Measurements from ENCODE around the gene RFC2.
"Not testable (repeated sequence)": the region's sequence is repeated elsewhere in the genome, so short reads cannot be mapped to it uniquely, and the experiment has no call there.

RFC2 gene

DNA sequence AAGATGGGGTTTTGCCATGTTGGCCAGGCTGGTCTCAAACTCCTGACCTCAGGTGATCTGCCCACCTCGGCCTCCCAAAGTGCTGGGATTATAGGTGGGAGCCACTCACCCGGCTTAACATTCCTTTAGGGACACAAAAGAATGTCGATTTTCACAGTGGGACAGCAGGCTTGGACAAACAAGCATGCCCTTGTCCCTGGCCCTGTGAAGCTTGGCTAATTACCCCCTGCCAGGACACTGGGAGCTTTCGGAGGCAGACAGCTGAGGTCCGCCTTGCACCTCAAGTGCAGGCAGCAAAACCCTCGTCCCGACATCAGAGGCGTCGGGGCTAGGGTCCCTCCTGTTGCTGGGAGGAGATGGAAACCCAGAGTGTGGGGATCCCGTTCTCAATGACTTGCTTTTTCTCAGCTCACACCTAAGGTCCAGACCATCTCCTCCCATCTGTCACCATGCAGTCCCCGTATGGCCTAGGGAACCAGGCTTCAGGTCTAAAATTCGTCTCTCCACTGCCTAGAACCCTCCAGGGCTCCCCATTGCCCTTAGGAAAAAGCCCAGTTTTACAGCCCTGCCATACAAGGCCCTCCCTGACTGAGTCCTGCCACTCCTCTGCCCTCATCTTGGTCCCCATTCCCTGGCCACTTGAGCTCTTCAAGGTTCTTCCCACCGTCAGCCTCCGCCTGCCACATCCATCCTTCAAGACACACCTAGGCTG, 28.7 kb upstream of the RFC2 start:
- DNase-seq: no peak

DNA sequence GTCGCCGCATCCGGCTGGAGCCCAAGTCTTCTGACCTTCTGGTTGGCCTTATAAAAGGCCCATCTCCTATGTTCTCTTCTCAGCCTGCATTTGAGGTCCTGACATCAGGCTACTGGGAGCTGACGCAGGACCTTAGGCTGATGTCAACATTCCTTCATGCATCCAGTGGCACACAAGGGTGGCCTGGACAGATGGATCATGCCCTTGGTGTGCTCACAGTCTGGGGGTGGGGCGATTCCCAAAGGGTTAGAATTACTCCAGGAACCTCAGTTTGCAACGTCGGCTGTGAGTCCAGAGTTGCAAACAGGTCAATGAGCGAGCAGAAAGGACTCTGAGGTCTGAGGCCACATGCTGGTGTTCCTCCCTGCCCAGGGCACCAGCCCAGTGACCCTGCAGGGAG, 26.8 kb upstream of the RFC2 start:
- no peak for DNase-seq

DNA sequence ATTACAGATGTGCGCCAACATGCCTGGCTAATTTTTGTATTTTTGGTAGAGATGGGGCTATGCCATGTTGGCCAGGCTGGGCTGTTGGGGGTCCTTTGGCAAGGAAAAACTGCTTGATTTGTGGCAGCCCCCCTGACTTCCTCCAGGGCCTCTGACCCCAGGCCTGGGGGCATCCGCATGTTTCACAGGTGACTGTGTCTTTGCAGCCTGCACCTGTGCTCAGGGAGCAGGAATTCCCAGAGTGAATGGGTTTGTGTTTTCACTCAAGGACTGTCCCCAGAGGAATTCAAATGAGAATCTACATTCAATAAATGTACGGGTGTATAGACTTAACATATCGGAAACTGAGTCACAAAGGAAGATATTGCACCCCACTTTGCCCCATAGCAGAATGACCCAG, 23.4 kb upstream of the RFC2 start:
- DNase-seq: no peak

DNA sequence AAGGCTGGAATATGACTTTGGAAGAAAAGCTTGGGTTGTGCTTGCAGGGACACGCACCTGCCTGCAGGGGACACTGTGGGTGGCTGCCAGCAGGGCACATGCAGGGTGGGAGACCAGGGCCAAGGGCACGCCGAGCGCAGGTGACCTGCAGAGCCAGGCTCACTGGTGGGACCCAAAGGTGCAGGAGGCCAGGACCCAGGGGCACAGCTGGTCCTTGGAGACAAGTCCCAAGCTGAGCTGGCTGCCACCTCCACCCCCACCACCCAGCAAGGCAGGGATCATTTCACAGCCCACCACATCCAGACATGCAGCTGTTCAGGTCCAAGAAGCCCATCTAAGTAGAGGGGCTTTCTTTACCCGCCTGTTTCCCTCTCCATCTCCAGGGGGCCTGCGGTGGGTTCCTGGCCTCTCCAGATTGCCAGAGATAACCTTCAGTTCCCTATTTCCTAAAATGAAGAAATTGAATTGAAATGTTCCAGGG, 21.2 kb upstream of the RFC2 start:
- no peak for DNase-seq

GRCh38 chr7:74272305-74273038, 18.3 kb upstream of the RFC2 start:
- no peak for DNase-seq

- no peak for DNase-seq
These were observed 17.5 kb upstream of the RFC2 start for GRCh38 chr7:74271742-74272141.

DNA sequence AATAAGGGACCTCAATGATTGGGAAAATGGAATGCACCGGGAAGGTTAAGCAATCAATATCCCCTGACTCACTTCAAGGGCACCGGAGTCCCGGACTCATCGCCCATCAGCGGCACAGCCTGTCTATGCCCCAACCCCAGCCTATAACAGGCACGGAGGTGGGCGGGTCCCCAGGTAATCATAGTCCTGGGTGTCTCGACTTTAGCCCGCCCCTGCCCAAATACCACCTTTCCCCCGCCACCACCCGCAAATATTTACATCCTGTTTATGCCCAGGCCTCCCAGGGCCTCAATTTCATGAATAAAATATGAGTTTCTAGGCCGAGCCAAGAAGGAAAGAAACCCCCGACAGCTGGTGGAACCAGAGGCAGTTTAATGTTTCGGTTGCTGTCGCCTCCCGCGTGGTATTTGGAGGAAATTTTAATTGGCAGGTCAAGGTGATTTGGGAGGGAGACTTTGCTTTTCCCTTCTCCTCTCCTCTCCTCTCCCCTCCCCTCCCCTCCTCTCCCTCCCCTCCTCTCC, 15.6 kb upstream of the RFC2 start:
- peak; percentile 61 for DNase-seq

DNA sequence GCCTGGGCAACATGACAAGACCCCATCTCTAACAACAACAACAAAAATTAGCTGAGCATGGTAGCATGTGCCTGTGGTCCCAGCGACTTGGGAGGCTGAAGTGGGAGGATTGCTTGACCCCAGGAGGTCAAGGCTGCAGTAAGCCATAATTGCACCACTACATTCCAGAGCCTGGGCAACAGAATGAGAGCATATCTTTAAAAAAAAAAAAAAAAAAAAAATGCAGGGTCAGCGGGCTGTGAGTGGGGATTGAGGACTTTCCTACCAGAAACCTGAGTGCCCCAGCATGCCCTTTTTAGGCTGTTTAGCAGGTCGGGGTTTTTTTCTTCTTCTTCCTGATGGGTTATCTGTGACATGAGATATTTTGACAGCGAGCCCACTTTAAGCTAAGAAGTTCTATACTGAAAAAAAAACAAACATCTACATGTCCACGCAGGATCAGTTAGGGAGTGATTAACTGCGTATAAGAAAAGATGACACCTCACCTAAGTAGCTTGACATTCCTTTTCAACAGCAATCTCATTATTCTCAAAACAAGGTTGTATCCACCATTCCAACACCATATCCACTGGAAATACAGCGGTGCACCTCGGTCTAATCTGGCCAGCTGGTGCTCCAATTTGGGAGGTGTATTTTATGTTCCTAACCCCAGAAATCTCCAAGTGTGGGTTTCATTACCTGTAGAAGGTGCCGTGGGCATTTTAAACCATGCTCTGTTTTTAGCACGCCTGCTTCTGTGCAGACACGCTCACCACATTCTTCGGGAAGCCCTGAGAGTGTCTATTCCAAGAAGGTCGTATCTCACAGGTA, 13.8 kb upstream of the RFC2 start:
- DNase-seq: no peak

GRCh38 chr7:74266191-74266963, 12.2 kb upstream of the RFC2 start:
- DNase-seq: no peak

DNA sequence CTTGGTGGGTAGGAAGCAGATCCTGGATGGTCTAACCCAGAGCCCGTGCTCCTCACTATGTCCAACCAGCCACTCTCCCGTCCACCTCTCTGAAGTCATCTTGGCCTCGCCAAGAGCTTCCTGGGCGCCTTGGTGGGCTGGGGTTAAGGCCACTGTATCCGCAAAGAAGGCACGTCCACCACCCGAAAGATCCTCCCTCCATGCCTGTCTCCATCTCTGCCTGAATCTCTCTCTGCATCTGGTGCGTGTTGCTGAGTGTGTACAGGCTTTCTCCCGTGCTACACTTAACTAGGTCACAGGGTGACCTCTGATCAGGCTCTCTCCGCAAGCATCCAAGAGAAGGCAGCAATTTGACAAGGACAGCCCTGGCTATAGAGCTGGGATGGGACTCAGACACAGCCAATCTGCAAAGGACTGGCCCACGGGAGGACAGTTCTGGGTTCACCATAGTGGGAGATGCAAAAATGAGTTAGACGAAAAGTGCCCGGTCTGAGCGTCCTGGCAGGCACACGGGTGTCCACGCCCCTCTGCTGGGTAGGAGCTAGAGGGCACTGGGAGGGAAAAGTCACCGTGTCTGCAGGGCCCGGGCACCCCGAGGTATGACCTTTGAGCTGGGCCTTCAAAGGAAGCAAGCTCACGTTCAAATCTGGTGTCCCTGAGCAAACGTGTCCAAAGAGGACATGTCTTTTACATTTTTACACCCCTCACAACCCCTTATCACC, 9.4 kb upstream of the RFC2 start:
- no peak for DNase-seq

DNA sequence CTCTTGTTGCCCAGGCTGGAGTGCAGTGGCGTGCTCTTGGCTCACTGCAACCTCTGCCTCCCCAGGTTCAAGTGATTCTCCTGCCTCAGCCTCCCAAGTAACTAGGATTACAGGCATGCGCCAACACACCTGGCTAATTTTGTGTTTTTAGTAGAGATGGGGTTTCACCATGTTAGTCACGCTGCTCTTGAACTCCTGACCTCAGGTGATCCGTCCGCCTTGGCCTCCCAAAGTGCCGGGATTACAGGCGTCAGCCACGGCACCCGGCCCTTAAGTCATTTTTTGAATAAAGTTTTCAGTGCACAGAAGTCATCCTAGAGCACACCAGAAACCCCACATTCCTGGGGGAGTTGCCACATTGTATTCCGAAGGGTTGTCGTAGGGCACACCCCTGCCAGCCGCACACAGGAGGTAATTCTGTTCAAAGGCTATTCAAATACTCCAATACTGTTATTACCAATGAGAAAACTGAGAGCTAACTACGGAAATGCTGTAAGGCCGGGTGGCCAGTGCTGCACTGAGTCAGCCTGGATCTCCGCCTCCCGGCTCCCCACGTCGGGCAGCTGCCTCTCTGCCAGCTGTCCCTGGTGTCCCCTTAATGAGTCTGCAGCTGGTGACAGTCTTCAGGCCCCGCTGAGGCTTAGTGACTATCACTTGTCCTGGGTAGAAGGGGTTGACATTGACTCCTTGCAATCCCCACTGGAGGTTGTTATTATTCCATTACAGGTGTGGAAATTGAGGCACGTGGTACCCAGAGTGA, 8.6 kb upstream of the RFC2 start:
- DNase-seq: no peak

DNA sequence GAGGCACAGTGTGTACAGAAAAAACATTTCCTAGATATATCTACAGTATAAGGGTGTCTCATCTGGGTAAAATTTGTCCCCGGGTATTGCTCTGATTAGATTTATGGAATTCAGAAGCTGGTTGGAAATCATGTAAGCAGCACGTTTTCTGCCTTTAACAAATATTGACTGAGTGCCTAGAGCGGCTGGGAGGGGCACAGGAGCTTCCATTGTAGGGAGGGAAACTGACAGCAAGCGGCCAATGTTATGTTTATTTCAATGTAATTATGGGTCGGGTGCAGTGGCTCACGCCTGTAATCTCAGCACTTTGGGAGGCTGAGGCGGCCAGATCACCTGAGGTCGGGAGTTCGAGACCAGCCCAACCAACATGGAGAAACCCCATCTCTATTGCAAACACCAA, 4.4 kb upstream of the RFC2 start:
- DNase-seq: no peak

DNA sequence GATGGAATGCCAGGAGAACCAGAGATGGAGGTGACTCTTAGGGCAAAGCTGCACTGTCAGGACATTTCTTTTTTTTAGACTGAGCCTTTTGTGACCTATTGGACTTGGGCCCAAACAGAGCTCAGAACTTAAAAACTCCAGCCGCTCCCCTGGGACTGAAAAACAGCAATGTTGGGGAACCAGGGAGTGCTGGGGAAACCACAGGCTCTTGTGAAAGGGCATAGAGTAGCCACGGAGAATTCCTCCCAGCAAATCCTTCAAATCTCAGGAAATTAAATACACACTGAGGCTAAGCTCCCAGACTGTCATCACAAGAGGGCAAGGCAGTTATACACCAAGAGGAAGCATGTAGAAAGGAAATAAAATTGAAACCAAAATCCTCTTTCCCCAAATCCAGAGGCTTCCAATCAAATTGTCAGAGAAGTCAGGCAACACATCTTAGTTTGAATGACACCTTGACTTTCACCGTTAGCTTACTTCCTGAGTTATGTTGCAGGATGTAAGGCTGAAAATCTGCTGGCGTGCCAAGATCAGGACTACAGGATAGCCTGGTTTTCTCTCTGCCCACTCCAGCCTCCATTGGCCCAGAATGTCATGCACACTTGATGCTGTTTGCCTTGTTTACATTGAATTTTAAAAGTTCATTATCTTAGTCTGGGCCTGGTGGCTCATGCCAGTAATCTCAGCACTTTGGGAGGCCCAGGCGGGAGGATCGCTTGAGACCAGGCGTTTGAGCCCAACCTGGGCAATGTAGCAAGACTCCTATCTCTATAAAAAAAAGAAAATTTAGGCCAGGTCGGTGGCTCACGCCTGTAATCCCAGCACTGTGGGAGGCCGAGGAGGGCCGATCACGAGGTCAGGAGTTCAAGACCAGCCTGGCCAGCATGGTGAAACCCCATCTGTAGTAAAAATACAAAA, 2.6 kb upstream of the RFC2 start:
- no peak for DNase-seq

DNA sequence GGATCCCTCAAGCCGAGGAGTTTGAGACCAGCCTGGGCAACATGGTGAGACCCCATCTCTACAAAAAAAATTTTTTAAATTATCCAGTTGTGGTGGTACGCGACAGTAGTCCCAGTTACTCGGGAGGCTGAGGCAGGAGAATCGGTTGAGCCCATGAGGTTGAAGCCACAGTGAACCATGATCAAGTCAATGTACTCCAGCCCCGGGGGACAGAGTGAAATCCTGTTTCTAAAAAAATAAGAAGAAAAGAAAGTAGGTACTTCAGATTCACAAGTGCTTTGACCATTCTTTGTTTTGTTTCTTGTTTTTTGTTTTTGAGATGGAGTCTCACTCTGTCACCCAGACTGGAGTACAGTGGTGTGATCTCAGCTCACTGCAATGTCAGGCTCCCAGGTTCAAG, 1.3 kb upstream of the RFC2 start:
- not testable (repeated sequence) for DNase-seq

DNA sequence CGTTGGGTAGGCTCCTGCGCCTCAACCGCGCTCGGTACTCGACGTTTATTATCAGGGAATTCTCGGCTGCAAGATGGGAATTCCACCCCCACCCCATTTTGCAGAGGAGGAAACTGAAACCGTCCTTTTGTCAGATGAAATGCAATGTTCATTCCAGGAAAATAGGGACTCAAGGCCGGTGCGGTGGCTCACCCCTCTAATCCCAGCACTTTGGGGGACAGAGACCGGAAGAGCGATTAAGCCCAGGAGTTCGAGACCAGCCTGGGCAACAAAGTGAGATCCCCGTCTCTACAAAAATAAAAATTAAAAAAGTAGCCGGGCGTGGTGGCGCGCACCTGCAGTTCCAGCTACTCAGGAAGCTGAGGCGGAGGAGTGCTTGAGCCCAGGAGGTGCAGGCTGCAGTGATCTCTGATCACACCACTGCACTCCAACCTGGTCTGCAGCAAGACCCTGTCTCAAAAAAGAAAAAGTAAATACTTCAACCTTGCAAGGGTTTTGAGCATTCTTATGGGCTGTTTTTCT, 720 bp upstream of the RFC2 start:
- no peak for DNase-seq

DNA sequence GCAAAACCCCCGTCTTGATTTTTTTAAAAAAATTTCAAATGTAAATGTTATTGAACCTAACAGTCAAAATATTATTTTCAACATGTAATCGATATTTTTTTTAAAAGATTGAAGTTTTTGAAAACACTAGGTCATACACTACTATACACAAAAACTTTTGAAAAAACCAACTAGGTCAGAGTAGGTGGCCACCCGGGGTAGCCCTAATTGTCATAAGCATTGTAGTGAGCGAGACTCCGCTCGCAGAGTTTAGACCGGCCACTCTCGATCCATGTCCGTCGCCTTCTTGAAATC, 417 bp downstream of the RFC2 start:
- DNase-seq: no peak

GRCh38 chr7:74253331-74253730, 868 bp downstream of the RFC2 start:
- no peak for DNase-seq

DNA sequence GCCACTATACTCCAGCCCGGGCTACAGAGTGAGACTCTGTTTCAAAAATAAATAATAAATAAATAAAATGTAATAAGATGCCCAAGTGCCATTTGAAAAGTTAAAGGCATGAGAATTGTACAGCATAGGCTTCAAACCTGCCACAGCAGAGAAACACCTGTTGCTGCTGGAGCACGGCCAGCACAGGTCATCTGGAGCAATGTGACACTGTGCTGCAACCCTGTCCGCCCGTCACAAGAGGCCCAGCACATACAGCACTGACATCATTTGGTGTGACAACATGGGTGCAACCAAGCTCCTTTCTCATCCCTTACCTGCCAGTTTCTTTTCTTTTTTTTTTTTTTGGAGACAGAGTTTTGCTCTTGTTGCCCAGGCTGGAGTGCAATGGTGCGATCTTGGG, 1.3 kb downstream of the RFC2 start:
- no peak for DNase-seq

GRCh38 chr7:74249058-74249457, 5.1 kb downstream of the RFC2 start:
- not testable (repeated sequence) for DNase-seq

- no peak for DNase-seq
These were observed 6.0 kb downstream of the RFC2 start for GRCh38 chr7:74248156-74248555.

Measured in 8988T (cell line).